Activated naive CD4-positive, alpha-beta T cell treated with anti-CD3 and anti-CD28 coated beads, Interleukin-2, amount 50 U/mL, for 16 hours (primary cell): ENCODE results near the gene VAPB.
A peak's percentile ranks its signal among the peaks of the same experiment; 100 is the strongest.

ENCODE experiments used
- DNase-seq: peaks from one replicate; pipeline ENCODE4 v3.0.0-alpha.2; 2020

The VAPB gene

DNA sequence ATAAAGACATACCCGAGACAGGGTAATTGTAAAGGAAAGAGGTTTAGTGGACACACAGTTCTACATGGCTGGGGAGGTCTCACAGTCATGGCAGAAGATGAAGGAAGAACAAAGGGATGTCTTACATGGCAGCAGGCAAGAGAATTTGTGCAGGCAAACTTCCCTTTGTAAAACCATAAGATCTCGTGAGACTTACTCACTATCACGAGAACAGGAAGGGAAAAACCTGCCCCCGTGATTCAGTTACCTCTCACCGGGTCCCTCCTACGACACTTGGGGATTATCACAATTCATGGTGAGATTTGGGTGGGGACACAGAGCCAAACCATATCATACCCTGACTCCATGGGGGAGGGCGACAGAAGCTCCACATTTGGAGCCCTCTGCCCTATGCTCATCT is 7.4 kb upstream of the VAPB start:
- DNase-seq = no peak

DNA sequence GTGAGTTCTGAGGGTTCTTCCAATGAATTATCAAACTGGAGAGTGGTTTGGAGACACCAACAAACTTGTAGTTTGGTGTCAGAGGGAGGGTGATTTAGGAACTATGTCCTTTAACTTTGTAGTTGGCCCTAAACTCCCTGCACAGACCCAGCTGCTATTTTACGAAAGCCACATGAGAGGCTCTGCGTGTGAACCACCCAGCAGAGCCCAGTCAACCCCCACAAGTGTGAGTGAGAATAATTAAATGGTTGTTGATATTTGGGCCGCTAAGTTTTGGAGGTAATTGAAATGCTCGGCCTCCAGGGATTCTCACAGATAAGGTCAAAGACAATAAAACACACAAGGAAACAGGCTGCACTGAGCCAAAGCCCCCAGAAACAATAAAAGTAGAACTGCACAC is 6.9 kb upstream of the VAPB start:
- DNase-seq = no peak

DNA sequence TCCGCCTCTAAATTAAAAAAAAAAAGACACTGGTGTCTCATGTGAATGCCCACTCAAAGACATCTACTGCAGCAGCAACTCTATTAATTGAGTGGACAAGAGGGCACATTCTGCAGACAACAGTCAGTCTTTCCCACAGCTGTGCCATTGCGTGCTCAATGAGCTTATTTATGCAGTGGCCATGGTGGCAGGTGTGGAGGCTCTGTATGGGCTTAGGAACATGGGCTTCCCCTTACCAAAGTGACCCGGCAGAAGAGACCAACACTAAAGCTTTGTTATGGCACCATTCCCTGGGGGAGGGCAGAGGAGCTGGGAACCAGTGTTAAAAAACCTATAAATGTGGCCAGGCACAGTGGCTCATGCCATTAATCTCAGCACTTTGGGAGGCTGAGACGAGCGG is 4.2 kb upstream of the VAPB start:
- no peak for DNase-seq

DNA sequence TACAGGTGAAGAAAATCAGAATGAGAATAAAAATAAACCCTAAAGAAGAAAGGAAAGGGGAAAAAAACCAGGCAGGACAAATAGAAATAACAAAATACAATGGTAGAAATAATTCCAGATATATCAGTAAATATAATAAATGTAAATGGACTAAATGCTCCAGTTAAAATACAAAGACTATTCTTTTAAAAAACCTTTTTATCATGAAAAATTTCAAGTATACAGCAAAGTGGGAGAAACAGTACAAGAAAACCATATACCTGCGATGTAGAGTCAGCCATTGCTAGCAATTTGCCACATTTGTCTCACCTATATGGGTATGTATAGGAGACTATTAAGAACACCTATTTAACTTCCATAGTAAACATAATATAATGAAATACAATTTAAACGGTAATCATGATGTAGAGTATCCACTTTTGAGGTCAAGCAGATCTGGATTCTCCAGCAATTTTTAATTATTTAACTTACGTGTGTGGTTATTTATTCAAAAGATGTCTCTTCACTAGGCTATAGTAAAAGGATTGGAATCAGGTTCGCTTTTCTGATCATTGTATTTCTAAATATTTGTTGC is 914 bp upstream of the VAPB start:
- DNase-seq = no peak

DNA sequence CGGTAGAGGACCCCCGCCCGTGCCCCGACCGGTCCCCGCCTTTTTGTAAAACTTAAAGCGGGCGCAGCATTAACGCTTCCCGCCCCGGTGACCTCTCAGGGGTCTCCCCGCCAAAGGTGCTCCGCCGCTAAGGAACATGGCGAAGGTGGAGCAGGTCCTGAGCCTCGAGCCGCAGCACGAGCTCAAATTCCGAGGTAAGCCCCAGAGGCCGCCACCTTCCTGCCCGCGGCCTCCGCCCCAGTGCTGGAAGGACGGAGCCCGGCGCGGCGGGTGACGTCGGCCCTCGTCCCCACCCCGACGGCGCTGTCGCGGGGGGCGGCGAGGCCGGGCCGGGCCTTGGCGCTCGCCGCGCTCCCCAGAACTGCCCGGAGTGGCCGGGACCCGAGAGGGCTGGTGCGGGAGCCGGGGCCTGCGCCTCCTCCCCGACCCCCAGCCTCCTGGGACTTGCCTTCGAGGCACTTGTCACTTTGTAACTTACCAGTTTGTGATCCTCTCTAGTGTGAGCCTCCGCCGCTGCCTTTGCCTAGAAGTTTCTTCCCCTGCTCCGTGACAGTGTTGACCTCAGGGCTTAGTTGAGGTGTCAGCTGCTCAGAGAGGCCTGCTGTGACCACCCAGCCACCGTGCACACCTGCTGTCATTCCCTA is 417 bp downstream of the VAPB start:
- peak; percentile 26 for DNase-seq

DNA sequence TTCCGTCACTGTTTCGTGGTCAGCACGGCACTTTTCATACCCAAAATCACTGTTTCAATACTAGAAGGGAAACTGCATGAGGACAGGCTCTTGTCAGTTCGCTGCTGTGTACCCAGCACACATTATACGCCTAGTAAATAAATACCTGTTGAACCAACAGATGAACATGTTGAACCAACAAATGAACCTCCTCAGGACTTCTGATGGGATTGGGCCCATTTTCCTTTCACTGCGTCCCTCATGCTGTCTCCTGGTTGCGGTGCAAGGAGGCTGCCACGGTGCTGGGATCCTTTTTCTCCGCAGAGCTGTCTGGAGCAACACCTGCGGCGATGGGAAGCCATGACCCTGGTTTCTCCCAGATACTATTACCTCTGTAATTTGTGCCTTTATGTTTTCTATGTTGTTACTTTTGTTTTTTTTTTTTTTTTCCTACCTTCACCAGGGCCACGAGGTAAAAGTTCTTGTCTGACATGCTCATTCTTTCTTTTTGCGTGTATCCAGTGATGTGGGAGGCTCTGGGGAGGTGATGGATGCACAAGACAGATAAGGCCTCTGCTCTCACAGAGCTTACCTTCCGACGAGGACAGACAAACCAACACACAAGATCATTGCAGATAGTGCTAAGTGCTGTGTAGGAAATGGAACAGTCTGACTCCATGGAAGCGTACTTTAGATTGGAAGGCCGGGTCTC is 1.1 kb downstream of the VAPB start:
- no peak for DNase-seq

DNA sequence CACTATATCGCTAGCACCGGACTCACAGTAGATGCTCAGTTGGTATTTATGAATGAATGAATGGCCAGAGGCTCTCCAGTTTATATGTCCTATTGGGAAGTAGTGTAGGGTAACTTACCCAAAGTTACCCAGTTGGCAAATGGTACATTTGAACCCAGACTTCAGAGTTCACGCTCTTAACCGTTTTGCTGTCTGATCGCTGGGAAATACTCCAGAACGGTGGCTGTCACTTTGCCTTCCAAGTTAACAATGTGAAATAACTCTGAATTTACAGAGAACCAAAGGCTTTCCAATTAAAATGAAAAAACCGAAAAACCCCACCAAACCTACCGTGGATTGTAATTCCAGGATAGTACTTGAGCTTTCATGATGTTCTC is 1.6 kb downstream of the VAPB start:
- no peak for DNase-seq

DNA sequence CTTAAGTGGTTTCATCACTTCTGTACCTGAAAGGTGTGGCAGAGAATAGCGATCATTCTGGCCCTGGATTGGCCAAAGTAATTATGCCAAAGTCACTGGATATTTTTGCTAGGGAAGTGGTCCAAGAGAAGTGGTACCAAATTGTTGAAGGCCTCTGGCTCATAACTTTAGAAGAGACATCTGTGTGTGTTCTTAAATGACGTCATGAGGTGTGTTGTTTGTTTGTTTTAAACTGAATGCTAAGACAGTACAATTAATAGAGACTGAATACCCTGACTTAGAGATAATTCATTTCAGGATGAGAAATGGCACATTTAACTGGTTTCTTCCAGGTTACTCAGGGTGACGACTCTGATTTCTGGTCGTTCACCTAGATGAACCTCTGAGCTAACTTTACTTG is 3.3 kb downstream of the VAPB start:
- DNase-seq = no peak

DNA sequence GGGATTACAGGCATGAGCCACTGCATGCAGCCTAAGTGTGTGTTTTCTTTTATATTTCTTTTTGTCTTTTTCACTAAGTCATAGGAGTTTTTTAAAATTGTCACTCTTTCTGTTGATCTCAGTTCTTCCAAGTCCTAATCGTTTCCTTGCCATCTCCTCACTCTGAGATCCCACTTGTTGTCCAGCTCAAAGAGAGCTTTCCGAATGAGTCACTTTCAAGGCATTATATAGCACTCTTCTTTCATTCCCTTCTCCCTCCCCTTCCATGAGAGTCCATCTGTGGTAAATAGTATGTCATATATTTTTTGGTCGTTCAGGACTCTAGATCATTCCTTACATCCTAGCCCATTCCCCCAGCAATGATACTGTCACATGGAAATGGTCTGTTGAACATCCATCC is 4.3 kb downstream of the VAPB start:
- no peak for DNase-seq

DNA sequence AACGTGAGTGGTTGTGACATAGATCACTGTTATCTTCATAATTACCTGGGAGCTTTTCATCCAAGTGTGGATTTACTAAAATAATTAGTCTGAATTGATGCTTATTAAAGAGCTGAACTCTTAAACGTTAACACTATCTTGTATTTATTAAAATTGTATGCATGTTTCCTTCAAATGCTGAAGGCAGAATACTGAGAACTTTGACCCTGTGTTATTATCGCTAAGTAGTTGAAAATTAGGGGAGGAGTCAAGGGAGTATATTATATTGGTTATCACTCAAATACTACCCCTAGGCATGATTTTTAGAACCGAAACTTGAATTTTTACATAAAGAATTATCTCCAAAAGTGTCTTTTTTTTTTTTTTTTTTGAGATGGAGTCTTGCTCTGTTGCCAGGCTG is 5.8 kb downstream of the VAPB start:
- no peak for DNase-seq

DNA sequence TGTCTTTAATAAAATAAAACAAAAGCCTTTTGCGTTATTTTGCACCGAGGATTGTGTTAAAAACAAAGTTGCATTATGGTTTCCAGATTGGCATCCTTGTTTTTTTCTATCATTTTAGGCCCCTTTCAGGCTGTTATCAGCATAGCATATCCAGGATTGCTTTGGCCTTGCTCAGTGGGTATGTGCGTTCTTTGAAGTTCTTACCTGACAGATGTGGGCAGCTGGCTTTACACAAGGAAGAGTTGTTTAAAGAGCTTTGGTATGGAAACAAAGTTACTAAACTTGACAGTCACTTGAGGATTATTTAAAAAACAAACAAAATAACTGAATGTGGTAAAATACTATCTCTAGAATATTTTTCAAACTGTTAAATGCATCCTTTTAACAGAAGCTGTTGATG is 6.6 kb downstream of the VAPB start:
- DNase-seq = no peak

DNA sequence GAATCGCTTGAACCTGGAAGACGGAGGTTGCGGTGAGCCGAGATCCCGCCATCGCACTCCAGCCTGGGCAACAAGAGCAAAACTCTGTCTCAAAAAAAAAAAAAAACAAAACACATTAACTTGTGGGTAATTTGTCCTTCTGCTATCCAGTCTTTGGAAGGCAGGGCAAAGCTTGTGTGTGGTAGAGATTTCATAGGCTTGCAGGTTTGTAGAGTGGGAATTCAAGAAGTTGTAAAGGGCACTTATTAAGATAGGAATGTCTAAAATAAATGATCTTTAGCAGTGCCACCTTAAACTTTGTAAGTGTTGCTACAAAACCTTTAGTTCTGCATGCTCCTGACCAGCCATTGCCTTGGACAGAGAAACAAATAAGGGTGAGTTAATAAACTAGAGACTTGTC is 8.4 kb downstream of the VAPB start:
- DNase-seq = no peak

DNA sequence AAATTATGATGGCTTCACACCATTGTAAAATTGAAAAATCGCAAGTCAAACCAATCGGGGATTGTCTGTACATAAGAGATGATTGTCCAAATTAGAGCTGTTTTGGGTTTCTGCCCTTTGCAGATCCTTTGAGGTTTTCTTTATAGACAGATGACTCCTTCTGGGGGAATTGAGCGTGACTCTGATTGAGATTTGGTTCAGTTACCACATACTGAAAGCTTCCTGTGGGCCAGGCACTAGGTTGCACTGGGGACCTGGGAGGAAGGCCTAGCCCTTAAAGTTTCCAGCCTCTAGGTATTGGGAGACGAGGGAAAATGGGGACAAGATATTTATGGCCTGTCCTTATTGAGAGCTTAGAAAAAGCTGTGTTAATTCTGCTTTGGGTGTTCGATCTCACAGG is 9.2 kb downstream of the VAPB start:
- no peak for DNase-seq

DNA sequence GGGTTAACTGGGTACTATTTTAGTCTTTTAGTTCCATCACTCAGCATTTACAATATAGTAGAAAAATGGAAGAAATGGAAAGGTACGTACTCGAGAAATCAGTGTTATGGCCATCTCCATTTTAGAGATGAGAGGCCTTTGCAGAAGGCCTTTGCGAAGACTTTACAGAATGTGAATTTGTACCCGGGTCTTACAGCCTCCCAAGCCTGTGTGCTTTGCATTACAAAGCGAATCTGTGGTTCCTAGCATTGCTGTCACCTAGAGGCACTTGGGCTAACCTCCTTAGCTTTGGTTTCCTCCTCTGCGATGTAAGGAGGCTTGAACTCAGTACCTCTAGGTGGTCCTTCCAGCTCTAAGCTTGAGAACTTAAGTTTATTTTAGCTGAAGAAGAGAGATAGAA is 10.9 kb downstream of the VAPB start:
- DNase-seq = no peak

DNA sequence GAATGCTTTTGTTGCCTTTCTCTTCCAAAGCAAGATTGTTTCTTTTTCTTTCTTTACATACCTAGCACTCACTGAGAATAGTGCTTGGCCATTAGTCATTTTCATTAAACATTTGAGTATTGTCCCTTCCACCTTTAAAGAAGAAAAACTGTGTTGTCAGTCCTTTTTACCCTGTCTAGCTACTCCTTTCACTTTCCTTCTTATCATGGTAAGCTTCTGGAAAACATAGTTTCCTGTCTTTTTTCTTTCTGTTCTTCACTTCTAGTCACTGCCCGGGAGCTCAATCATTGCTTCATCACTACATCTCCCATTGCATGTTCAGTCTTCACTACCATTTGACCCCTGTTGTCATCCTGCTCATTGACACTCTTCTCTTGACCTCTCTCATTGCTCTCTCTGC is 12.1 kb downstream of the VAPB start:
- DNase-seq = no peak

DNA sequence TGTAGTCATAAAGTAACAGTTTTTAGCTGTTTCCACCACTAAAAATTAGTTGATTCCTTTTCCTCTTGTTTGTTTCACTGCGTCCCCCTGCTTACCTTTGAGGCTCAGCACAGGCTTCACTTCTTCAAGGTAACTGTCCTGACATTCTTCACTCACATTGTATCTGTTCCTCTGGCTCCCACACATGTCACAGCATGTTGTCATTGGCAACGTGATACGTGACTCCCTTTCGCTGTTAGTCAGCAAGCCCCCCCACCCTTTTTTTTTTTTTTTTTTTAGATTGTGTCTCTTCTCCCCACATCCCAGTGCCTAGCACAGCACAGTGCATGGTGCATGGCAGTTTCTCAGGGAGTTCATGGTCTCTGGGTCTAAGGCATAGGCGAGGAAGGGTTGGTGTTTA is 13.3 kb downstream of the VAPB start:
- DNase-seq = no peak

DNA sequence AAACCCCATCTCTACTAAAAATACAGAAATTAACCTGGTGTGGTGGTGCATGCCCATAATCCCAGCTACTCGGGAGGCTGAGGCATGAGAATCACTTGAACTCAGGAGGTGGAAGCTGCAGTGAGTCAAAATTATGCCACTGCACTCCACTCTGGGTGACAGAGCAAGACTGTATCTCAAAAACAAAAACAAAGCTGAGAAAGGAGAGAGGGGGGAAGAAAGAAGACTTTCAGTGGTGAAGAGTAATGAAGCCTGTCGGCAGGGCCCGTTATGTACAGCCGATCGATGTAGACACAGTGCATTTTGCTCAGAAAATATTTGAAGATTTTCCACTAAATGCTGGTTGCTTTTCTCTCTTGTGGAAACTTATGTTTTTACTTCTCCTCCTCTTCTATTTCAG is 13.8 kb downstream of the VAPB start:
- DNase-seq = no peak

DNA sequence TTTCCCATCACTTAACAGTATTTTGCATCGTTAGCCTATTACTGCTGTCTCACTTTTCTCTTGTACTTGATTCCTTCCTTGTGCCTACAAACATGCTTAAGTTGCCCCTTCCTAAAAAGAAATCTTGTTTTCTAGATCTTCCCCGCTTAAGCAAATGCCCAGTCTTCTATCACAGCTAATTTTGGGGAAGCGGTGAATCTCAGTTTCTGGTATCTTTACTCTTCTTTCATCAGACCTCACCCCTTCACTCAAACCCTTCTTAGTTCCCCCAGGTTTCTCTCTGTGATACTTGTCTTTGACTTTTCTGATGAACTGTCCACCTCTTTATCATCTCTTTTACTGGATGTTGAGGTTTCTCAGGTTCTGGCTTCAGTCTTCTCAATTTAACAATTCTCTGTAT is 14.2 kb downstream of the VAPB start:
- DNase-seq = no peak

DNA sequence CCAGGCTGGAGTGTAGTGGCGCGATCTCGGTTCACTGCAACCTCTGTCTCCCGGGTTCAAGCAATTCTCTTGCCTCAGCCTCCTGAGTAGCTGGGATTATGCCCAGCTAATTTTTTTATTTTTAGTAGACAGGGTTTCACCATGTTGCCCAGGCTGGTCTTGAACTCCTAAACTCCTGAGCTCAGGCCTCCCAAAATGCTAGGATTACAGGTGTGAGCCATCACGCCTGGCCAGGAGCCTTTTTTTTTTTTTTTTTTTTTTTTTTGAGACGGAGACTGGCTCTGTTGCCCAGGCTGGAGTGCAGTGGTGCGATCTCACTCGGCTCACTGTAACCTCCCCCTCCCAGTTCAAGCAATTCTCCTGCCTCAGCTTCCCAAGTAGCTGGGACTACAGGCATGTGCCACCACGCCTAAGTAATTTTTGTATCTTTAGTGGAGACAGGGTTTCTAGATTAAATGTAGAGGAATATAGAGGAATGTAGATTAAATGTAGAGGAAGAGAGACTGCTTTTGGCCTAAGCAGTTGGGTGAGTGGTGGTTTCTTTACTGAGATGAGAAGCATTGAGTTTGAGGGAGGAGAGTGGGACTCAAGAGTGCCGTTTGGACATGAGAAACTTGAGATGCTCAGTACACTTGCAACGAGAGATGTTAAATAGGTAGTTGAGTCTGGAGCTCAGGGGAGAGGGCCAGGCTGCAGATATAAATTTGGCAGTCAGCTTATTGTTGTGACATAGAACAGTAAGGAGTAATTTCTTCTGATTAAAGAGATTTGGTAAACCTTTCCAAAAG is 16.7 kb downstream of the VAPB start:
- DNase-seq = no peak

DNA sequence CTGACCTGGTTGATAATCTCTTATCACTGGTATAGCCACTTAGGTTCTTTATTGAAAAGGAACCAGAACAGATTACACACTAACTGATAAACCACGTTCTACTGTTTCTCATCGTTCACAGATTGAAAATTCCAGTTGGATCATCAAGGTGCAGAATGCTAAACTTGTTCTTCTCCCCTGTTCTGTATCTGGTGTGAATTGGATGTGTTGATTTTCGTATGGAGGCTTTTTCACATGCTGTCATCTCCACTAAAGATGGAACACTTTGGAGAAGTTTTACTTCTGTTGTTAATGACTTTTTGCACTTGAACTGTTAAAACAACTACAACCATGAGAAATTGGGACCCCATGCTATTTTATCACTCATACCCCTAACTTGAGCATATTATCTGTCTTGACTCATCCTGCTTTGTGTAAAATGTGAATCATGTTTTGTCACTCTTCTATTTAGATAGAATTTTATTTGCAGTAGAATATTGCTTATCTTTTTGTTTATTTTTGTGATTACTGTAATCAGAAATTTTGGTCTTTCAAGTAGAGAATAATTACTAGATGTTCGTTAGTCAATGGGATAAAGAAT is 17.5 kb downstream of the VAPB start:
- no peak for DNase-seq

DNA sequence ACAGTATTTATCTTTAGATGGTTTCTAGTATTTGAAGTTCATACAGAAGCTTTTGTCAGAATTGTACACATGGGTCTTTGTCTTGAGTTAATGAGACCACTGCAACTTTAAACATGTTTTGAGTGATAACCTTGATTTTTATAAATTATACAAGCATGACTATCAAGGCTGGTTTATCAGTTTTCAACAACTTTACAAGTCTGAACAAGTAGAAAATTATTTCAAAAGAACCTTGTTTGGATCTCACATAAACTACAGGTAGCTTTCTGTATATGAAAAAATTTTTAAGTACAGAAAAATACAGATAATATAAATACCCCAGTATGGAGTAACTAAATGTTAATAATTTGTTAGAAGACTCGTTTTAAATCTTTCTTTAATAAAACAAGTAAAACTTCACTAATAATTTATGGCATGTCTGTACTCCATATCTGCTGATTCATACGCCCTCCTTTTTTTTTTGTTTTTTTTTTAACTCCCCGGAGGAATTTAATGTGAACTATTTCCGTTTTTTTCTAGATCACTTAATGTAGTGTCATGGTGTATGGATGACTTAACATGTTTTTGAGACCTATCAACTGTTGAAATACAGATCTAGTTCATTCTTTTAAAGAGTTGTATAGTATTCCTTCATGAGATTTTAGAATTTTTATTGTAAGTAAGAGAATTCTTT is 18.3 kb downstream of the VAPB start:
- DNase-seq = no peak

DNA sequence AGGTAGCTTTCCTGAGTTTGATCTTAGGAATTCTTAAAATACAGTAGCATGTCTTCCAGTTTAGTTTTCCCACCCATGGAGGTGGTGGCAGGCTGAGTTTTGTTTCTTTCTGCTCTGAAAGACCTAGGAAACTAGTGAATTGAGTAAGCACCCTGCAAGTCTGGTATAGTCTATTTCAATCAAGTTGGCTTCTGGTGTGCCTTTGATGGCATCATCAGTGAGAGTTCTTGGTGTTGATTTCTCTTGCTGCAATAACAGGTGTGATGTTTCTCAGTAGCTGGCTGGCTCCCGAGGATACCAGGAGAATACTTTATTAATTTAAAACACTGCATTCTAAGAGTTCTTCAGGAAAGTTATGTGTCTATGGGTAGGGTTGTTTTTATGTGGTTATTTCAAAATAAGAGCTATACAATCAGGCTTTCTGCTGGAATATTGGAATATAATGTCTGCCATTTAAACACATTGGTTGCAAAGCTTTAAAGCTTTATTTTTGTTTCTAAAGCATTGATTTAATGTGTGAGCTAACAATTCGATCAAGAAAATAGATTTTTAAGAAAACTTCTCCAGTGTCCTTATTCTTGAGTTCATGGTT is 19.0 kb downstream of the VAPB start:
- no peak for DNase-seq
